Stimulated activated CD8-positive, alpha-beta memory T cell treated with anti-CD3 and anti-CD28 coated beads, Interleukin-7, amount 100 ng/mL, for 24 hours (primary cell): Measurements from ENCODE around the gene ARHGAP45.

ENCODE experiments used
- DNase-seq: peaks from one replicate; pipeline ENCODE4 v3.0.0-alpha.2; 2020; ENCODE audit warnings: low read depth

ARHGAP45 gene

GRCh38 chr19:1086613-1087012 lies 19.6 kb downstream of the ARHGAP45 start:
- DNase-seq = no peak

DNA sequence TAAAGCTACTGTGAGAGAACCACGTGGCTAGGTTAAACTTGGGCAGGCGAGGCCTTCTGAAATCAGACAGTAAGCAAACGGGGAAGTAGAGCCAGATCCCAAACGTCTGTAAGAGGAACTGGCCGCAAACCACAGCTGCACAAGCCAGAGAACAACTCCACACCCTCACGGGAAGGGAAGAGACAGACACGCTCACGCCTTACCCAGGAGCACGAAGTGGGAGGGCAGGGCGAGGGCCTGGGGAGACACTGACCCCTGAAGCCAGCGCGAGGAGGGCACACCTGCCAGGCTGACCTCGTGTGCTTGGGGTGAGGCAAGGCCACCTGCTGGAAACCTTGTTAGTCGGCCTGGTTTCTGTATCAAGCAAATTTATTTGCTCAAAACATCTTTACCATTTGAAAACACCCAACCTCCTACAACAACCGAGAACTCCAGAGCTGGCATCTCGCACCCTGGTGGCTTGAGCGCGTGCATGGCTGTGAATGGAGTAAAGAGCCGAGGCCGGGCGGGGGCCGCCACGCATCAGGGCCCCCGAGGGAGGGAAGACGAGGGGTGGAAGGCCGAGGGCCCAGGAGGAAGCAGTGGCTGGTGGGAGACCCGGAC lies 20.9 kb downstream of the ARHGAP45 start:
- no peak for DNase-seq

GRCh38 chr19:1088416-1089010 lies 21.5 kb downstream of the ARHGAP45 start:
- DNase-seq = no peak

GRCh38 chr19:1089126-1089771 lies 22.3 kb downstream of the ARHGAP45 start:
- no peak for DNase-seq

DNA sequence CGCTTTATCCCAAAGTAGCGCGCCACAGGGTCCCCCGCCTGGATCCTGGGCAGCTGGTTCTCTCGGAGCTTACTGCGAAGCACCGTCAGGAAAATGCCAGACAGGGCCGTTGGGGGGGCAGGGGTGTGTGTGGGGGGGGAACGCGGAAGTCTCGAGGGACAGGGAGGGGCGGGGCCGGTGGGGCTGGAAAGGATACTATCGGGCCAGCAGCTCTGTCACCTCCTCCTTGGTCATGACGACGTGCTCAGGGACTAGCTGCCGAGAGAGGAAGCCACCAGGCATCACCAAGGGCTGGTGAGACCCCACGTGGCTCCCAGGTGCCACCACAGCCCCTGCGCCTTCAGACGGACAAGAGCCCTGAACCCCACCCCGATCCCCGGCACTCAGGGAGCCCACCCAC lies 22.9 kb downstream of the ARHGAP45 start:
- DNase-seq = no peak

DNA sequence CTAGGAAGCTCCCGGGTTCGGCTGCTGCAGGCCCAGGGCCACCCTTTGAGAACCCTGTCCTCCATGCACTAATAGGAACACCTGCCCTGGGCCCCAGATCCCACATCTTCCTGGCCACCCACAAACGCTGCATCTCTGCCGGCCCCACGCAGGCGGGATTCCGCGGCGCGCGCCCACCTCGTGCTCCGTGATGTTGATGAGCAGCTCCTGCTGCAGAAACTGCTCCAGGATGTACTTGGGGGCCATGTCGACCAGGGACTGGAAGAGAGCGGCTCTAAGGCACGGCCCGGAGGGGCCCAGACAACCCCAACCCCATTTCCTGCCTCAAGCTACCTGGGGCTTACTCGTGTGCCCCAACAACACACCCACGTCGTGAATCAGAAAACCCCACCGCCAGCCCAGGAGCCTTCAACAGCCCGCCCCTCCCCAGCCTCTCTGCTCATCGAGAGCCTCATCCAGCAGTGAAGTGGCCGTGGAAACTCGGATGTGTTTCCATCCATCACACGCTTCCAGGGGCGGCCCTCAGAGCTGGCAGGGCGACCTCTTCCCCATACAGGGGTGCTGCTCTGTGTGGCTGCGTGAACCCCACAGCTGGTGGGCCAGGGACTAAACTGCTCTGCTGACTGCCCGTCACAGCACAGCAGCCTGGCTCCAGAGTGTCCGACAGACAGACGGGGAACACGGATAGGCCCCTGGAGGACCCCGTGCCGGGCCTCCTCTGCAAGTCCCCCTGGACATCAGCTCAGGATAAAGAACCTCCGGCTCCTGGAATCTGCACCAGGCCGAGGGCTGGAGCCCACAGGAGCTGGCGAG lies 24.0 kb downstream of the ARHGAP45 start:
- DNase-seq = no peak

- no peak for DNase-seq
These were observed 24.7 kb downstream of the ARHGAP45 start for GRCh38 chr19:1091544-1092175.

DNA sequence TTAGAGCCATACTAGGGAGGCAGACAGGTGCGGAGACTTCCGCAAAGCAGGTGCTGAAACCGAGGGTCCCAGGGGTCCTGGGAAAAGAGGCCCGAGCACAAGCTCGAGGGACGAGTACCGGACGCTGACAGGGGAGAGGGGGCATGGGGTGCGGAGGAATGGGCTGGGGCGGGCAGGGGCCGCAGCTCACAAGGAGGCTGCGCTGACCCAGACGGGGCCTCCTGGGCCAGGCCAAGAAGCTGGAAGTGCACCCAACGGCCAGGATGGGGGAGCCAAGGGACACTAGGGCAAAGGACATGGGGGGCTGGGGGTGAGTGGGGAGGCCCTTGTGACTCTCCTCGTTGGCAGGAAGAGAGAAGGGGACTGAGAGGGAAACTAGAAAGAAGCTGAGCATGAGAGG lies 26.4 kb downstream of the ARHGAP45 start:
- no peak for DNase-seq

GRCh38 chr19:1093811-1094553 lies 27.0 kb downstream of the ARHGAP45 start:
- no peak for DNase-seq

- DNase-seq = no peak
These were observed 27.6 kb downstream of the ARHGAP45 start for GRCh38 chr19:1094655-1094977.

GRCh38 chr19:1094978-1095701 lies 28.2 kb downstream of the ARHGAP45 start, which contains the start of gene POLR2E:
Gene POLR2E (minus strand): TSS chr19:1095375. CDS start chr19:1095315, 60 bp downstream.
- peak; percentile 95 for DNase-seq

- DNase-seq = no peak
These were observed 30.8 kb downstream of the ARHGAP45 start for GRCh38 chr19:1097810-1098176.

DNA sequence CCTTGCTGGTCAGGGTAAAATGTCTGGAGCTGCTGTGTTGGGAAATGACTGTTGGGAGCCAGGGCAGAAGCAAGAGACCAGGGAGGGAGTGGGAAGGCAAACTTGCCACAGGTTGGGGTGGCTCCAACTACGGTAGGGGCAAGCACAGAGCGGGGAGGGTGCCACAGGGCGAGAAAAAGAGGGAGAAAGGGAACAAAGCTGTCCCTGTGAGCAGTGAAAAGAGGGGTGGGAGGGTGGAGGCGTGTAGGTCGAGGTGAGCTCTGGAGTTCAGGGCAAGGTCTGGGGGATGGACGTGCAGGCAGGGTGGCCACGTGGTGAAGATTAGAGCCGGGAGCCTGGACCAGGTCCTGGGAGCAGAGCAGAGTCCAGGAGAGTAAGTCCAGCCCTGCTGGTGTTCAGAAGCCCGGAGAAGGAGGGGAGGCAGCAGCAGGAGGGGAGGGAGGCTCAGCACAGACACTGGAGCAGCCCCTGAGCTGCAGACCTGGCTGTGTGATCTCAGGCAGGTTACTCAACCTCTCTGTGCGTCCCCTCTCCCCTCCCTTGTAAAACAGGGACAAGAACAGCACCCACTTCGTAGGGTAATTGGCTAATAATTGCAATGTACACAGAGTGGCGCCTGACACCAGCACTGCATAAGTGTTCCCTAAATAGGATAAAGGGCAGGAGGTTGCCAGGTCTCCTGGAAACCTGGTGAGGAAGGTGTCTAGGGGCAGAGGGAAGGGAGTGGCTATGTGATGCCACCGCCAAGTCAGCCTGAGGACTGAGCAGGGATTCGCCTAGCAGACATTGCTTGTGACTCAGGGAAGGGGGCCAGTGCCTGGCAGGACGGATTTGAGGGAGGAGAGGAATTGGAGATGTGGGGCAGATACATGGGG lies 31.4 kb downstream of the ARHGAP45 start:
- no peak for DNase-seq

- no peak for DNase-seq
These were observed 34.4 kb downstream of the ARHGAP45 start for GRCh38 chr19:1101337-1101698.

- DNase-seq = no peak
These were observed 35.6 kb downstream of the ARHGAP45 start for GRCh38 chr19:1102407-1103131.

GRCh38 chr19:1103132-1103707 lies 36.3 kb downstream of the ARHGAP45 start:
- no peak for DNase-seq

DNA sequence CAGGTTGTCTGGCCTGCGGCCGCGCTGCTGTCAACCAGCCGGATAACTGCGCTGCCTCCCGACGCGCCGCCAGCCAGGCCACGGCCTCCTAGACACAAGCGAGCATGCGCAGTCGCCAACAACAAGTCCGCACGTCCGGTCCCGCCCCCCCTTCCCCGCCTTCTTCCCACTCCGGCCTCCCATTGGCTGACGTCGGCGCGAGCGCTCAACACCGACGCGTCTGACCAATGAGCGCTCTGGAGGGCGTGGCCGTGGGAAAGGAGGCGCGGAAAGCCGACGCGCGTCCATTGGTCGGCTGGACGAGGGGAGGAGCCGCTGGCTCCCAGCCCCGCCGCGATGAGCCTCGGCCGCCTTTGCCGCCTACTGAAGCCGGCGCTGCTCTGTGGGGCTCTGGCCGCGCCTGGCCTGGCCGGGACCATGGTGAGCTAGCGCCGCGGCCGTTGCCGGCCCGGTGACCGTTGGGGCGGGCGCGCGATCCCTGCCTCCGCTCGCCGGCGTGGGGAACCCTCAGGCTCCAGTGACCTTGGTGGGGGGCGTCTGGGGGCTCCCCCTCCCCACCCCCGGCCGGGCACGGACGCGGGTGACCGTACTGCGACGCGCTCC lies 36.8 kb downstream of the ARHGAP45 start, which contains the start of gene GPX4:
Gene GPX4, plus strand, starts transcription at position 287 of the 603 bp plus-strand sequence. Its CDS starts 50 bp downstream, at position 337.
- peak; percentile 96 for DNase-seq

GRCh38 chr19:1104311-1105007 lies 37.5 kb downstream of the ARHGAP45 start:
- no peak for DNase-seq
